GM19468 (cell line): ENCODE data around the gene SHROOM4.

Experiments used
- ATAC-seq: cut with Tn5 transposase; IDR thresholded peaks from one replicate; pipeline ENCODE4 v1.9.1; 2021; ENCODE audit warnings: mild to moderate bottlenecking, moderate library complexity, moderate number of reproducible peaks; ENCODE audit not compliant: unreplicated experiment; ENCODE audit errors: extremely low read depth

Gene SHROOM4

GRCh38 chrX:50629774-50630173 is 184.2 kb downstream of the SHROOM4 start:
- ATAC-seq: no peak

GRCh38 chrX:50627696-50628095 is 186.3 kb downstream of the SHROOM4 start:
- no peak for ATAC-seq

GRCh38 chrX:50626432-50626831 is 187.6 kb downstream of the SHROOM4 start:
- ATAC-seq: no peak

- ATAC-seq: no peak
Measured at GRCh38 chrX:50622751-50623150, 191.2 kb downstream of the SHROOM4 start.

GRCh38 chrX:50618788-50619558 is 195.0 kb downstream of the SHROOM4 start:
- no peak for ATAC-seq

GRCh38 chrX:50617183-50617582 is 196.8 kb downstream of the SHROOM4 start:
- ATAC-seq: no peak

- no peak for ATAC-seq
Measured at GRCh38 chrX:50615570-50616158, 198.3 kb downstream of the SHROOM4 start.

- no peak for ATAC-seq
Measured at GRCh38 chrX:50614460-50614859, 199.5 kb downstream of the SHROOM4 start.

GRCh38 chrX:50613846-50614245 is 200.1 kb downstream of the SHROOM4 start:
- ATAC-seq: no peak

- ATAC-seq: no peak
Measured at GRCh38 chrX:50609796-50610195, 204.2 kb downstream of the SHROOM4 start.

GRCh38 chrX:50606300-50606950 is 207.6 kb downstream of the SHROOM4 start:
- no peak for ATAC-seq

GRCh38 chrX:50596056-50596455 is 217.9 kb downstream of the SHROOM4 start:
- ATAC-seq: no peak

- ATAC-seq: no peak
Measured at GRCh38 chrX:50594788-50595187, 219.2 kb downstream of the SHROOM4 start.

- no peak for ATAC-seq
Measured at GRCh38 chrX:50586980-50587379, 227.0 kb downstream of the SHROOM4 start.

GRCh38 chrX:50586407-50586806 is 227.6 kb downstream of the SHROOM4 start:
- ATAC-seq: no peak

GRCh38 chrX:50581405-50581804 is 232.6 kb downstream of the SHROOM4 start:
- no peak for ATAC-seq

GRCh38 chrX:50579955-50580354 is 234.0 kb downstream of the SHROOM4 start:
- peak; percentile 68 for ATAC-seq

- ATAC-seq: no peak
Measured at GRCh38 chrX:50577326-50577725, 236.7 kb downstream of the SHROOM4 start.

GRCh38 chrX:50567636-50568035 is 246.4 kb downstream of the SHROOM4 start:
- ATAC-seq: no peak

- no peak for ATAC-seq
Measured at GRCh38 chrX:50565718-50566117, 248.3 kb downstream of the SHROOM4 start.
